HG03378 (cell line): ENCODE results near the gene SEC14L5.
"Not testable (repeated sequence)": the region's sequence is repeated elsewhere in the genome, so short reads cannot be mapped to it uniquely, and the experiment has no call there.

ENCODE experiments used
- ATAC-seq: cut with Tn5 transposase; IDR thresholded peaks from one replicate; pipeline ENCODE4 v1.9.1; 2021; ENCODE audit warnings: mild to moderate bottlenecking, moderate library complexity; ENCODE audit not compliant: unreplicated experiment

Gene SEC14L5

GRCh38 chr16:4929619-4930018 lies 28.5 kb upstream of the SEC14L5 start:
- not testable (repeated sequence) for ATAC-seq

- ATAC-seq, result no peak
These were observed 26.7 kb upstream of the SEC14L5 start for GRCh38 chr16:4931381-4931780.

GRCh38 chr16:4933433-4933832 lies 24.7 kb upstream of the SEC14L5 start:
- ATAC-seq, result no peak

GRCh38 chr16:4933871-4934395 lies 24.2 kb upstream of the SEC14L5 start:
- ATAC-seq, result no peak

GRCh38 chr16:4934591-4934990 lies 23.5 kb upstream of the SEC14L5 start:
- ATAC-seq, result no peak

GRCh38 chr16:4935241-4935855 lies 22.8 kb upstream of the SEC14L5 start:
- no peak for ATAC-seq

- no peak for ATAC-seq
These were observed 21.7 kb upstream of the SEC14L5 start for GRCh38 chr16:4936181-4936990.

- no peak for ATAC-seq
These were observed 20.9 kb upstream of the SEC14L5 start, which contains the start of gene PPL for GRCh38 chr16:4936991-4937781. PPL (minus strand) TSS chr16:4937148; CDS start chr16:4937045, 103 bp downstream.

- ATAC-seq, result no peak
These were observed 20.1 kb upstream of the SEC14L5 start for GRCh38 chr16:4937782-4938682.

- no peak for ATAC-seq
These were observed 19.5 kb upstream of the SEC14L5 start for GRCh38 chr16:4938683-4939030.

- no peak for ATAC-seq
These were observed 17.4 kb upstream of the SEC14L5 start for GRCh38 chr16:4940719-4941118.

GRCh38 chr16:4942481-4942880 lies 15.6 kb upstream of the SEC14L5 start:
- no peak for ATAC-seq

GRCh38 chr16:4944333-4945281 lies 13.5 kb upstream of the SEC14L5 start:
- ATAC-seq, result no peak

- no peak for ATAC-seq
These were observed 12.3 kb upstream of the SEC14L5 start for GRCh38 chr16:4945560-4946502.

GRCh38 chr16:4946917-4947316 lies 11.2 kb upstream of the SEC14L5 start:
- ATAC-seq, result no peak

- ATAC-seq, result no peak
These were observed 10.2 kb upstream of the SEC14L5 start for GRCh38 chr16:4947722-4948503.
